HG02610 (cell line): ENCODE measurements around the gene PRDM16.

ENCODE experiments used
- ATAC-seq: cut with Tn5 transposase; IDR thresholded peaks from one replicate; pipeline ENCODE4 v1.9.1; 2021; ENCODE audit warnings: mild to moderate bottlenecking, moderate library complexity; ENCODE audit not compliant: unreplicated experiment

Gene PRDM16

GRCh38 chr1:3417934-3418333 is 348.9 kb downstream of the PRDM16 start:
- no peak for ATAC-seq

DNA sequence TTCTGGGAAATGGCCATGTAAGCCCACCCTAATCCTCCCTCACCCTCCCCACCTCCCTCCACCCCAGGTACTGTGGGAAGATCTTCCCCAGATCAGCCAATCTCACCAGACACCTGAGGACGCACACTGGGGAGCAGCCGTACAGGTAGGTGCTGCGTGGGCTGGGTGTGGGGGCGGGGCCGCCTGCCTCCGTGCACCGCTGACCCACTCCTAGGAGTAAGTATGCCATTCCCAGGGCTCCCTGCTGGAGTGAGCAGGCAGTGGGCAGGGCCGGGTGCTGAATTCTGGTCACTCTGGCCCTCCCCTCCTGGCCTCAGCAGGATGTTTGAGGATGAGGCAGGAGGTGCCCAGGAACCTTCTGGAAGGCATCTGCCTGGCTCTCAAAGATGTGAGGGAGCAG is 349.6 kb downstream of the PRDM16 start:
- no peak for ATAC-seq

DNA sequence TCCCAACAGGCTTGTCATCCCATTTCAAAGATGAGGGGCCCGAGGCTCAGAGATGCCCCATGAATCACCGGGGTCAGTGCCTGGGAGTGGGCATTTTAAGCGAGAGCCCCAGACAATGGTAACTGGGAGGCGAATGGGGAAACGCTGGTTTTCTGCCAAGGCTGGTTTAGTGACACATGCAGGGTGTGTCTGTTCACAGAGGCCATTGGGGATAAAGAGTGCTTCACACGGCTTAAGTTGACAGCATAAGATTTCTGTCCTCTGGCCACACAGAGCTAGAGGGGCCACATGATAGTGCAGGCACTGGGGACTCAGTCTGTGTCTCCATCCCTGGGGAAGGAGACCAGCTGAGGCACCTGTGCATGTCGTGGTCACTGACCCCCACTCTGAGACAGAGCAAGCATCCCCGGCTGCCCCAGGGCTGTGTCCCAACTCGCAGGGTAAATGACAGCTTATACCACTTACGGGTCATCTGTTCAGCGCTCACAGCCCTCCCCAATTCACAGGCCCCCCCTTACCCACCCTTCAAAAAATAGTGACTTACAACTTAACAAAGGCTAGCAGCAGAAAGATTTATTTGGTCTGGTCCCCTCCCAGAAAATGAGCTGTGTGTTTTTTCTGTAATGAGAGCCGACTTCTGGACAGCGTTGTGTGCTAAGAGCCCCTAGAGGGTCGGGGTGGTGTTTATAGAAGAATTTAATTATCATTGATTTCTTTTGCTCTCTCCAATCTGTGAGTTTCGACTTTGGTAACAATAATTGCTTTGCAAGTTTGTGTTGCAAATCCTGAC is 350.6 kb downstream of the PRDM16 start:
- ATAC-seq = no peak

GRCh38 chr1:3420218-3420951 is 351.4 kb downstream of the PRDM16 start:
- ATAC-seq = no peak

DNA sequence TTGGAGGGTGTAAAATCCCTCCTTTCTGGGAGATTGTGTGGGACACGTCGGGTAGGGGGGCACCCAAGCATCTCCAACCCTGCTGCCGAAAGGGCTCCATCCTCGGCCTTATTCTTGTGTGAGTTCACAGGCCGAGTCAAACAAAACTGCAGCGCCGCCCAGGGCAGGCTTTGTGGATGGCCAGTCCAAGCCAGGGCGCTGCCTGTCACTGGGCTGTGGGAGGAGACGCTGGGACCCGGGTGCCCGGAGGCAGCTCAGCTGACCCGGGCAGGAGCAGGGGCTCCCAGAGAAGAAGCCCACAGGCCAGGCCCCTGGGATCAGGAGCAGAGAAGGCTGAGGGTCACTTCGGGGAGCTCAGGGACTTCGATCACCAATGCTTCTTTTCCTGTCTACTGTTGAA is 353.6 kb downstream of the PRDM16 start:
- no peak for ATAC-seq

- no peak for ATAC-seq
Observed at GRCh38 chr1:3423245-3423829, 354.3 kb downstream of the PRDM16 start.

DNA sequence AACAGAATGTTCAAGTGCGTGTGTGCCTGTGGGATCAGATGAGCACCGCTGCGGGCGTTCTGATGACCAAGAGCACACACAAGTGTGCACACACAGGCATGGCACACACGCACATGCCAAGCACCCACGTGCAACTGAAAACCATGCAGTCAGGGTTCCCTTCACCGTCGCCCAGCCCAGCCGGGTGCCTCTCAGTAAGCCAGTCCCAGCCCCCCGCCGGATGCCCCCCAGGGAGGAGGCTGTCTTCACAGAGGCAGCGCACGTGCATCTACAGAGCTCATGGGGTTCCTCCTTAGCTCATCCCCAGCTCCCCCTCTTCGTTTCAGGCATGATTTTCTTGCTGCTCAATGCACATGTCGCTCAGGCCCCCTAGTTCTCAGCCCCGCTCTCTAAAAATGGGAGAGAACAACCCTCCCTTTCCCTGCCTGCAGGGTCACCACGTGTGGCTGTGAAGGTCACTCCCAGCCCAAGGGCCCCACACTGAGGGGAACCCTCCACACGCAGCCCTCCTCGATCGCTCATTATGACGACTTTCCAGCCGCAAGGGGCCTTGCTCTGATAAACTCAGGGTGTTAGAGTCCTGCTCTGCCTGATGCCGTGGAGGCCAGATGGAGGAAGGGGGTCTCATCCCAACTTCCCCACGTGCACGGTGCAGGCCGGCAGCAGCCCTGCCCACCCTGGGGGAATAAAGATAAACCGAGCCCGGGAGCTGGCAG is 355.1 kb downstream of the PRDM16 start:
- no peak for ATAC-seq

DNA sequence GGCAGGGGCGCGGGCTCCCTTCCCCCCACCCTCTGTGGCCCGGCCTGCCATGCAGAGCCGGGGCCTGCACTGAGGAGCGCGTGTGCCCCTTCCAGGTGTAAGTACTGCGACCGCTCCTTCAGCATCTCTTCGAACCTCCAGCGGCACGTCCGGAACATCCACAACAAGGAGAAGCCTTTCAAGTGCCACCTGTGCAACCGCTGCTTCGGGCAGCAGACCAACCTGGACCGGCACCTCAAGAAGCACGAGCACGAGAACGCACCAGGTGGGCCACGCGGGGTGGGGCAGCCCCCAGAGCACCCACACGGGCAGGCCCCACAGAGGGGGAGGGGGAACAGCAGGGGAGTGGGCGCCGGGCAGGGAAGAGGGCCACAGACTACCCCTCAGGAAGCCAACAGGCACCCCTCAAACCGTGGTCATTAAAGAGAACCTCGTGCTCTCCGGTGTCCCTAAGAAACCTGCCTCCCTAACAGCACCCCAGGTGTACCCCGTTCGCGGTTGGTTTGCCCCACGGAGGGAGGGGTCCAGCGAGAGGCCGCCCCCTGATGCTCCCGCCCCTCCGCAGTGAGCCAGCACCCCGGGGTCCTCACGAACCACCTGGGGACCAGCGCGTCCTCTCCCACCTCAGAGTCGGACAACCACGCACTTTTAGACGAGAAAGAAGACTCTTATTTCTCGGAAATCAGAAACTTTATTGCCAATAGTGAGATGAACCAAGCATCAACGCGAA is 356.6 kb downstream of the PRDM16 start:
- ATAC-seq = no peak

GRCh38 chr1:3426956-3427535 is 358.0 kb downstream of the PRDM16 start:
- no peak for ATAC-seq

DNA sequence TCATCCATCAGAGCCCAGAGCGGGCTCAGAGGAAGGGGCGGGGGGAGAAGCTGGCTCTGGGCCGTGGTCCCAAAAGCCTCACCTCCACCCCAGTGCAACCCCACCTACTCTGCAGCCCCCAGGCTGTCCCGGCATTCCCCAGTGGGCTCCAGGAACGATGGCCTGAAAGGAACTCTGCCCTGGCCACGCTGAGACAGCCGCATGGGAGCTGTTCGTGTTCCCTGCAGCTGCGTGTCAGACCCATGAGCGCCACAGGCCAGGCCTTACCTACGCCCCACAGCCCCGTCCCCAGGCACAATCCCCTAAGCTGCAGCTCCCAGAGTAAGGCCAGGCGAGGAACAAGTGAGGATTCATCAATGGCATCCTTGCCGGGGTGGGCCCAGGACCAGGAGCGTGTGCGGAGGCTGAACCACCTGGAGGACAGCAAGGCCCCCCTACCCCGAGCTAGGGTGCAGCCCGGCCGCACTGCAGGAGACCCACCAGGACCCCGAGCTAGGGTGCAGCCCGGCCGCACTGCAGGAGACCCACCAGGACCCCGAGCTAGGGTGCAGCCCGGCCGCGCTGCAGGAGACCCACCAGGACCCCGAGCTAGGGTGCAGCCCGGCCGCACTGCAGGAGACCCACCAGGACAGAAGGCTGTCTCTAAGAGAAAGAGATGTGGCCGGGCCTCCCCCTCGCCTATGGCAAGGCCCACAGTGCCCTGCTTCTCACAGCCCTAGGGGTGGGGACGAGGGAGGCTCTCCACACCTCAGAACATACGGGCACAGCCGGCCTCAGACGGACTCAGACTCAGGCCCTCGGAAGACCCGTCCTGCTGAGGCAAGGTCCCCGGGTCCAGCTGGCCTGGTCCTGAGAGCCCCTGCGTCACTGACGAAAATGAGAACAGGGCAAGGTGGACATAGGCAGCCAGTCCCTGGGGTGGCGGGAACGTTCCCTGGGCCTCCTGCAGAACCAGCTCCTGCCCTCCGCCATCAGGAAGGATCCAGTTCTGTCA is 359.0 kb downstream of the PRDM16 start:
- ATAC-seq = no peak

DNA sequence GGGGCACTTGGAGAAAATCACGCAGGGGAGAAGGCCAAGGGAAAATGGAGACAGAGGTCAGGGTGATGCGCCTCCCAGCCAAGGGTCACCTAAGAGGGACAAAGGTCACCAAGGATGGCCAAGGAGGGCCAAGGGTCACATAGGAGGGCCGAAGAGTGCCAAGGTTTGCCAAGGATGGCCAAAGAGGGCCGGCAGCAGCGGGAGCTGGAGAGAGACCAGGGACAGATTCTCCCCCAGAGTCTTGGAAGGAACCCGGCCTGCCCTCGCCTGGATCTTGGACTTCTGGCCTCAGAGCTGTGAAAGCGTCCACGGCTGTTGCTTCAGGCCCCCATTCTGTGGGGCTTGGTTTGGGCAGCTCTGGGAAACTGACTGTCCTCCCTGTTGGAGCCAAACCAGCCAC is 359.9 kb downstream of the PRDM16 start:
- ATAC-seq = no peak

DNA sequence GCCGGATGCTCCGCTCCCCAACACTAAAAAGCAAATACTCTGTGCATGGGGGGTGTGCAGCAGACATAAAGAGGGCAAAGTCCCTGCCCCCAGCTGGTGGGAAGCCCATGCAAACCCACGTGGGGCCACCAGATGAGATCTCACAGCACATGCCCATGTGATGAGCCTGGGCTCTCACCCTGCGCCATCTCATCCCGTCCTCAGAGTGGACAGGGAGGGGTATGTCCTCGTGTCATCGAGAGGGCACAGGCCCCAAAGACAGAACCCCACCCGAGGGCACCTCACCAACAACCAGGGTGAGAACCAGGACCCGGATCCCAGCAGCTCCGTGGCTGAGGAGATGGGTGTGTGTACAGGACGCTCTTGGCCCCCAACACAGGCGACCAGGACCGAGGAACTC is 360.3 kb downstream of the PRDM16 start:
- no peak for ATAC-seq

- no peak for ATAC-seq
Observed at GRCh38 chr1:3429766-3430165, 360.8 kb downstream of the PRDM16 start.

DNA sequence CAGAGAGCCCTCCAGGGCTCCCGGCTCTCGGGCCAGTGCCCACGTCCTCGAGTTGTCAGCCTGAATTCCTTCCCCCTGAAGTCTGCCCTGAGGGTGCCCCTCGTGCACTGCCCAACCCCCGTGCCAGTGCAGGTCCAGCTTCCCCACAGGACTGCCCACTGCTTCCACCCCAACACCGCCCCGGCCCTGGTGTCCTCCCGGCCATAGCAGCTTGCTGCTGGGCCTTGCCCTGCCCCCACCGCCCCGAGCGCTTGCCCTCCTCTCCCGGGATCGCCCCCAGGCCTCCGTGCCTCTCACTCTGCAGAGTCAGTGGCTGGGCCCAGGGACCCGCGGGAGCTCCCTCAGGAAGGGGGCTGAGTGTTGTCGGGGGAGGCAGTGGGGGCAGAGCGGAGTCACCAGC is 361.4 kb downstream of the PRDM16 start:
- ATAC-seq = no peak

GRCh38 chr1:3430820-3431219 is 361.8 kb downstream of the PRDM16 start:
- no peak for ATAC-seq

DNA sequence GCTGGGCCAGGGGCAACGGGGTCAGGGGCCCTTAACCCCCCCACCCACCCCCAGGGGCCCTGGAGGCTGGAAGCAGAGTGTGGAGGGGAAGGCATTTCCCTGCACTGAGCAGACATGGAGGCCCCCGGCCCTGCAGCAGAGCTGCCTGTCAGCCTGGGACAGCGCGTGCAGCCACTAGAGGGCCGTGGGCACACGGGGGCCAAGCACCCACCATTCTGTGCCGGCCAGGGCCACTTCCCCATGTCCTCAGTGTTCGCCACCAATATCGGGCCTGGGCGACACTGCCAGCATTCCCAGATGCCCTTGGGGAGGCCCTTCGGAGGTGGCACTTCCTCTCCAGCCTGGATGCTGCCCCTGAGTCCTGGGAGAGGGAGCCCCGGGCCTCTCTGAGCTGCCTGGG is 362.3 kb downstream of the PRDM16 start:
- ATAC-seq = no peak

DNA sequence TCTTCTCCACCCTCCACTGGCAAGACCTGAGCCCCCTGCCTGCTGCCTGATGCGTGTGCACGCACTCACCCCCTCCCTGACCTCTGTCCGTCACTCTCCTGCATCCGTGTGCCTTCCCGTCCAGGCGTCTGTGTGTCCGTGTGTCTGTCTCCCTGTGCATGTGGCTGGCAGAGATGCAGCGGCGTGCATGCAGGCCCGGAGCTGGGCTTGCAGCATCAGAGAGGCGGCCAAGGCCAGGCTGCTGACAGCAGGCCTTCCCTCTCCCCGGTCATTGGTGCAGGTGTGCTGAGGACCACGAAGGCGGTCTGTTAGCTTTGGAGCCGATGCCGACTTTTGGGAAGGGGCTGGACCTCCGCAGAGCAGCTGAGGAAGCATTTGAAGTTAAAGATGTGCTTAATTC is 362.7 kb downstream of the PRDM16 start:
- no peak for ATAC-seq

DNA sequence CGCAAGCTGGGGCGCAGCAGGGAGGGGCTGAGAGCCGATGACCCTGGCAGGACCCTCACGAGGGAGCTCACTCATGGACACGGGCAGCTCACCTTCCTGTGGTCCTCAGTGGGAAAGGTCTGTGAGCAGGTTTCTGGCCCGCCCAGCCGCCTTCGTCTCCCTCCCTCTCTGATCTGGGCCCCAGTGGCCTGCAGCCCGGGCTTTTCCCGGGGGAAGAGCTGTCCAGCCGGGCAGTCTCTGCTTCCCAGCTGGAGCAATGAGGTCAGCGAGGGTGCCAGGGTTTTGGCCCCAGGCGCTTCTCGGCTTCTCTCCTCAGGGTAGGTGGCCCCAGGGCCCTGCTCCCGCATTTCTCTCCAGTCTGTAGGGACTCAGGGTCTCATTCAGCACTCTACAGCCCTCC is 363.3 kb downstream of the PRDM16 start:
- no peak for ATAC-seq

- no peak for ATAC-seq
Observed at GRCh38 chr1:3433076-3433475, 364.1 kb downstream of the PRDM16 start.
